ENCODE results near the gene CYP2A13.
A peak's percentile ranks its signal among the peaks of the same experiment; 100 is the strongest.
"Not testable (repeated sequence)": the region's sequence is repeated elsewhere in the genome, so short reads cannot be mapped to it uniquely, and the experiment has no call there.

The CYP2A13 gene

DNA sequence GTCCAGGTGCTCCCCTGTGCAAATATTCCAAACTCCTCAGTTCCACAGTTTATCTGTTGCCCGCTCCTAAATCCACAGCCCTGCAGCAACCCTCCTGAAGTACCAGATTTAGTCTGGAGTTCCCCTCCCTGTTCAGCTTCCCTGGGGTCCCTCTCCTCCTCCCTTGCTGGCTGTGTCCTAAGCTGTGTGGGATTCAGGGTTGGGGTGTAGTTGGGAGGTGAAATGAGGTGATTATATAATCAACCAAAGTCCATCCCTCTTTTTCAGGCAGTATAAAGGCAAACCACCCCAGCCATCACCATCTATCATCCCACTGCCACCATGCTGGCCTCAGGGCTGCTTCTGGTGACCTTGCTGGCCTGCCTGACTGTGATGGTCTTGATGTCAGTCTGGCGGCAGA, at the start of gene CYP2A13:
TSS of gene CYP2A13 (plus strand) at position 301 of the 400 bp plus-strand sequence. CDS start at position 322, 21 bp downstream.
- DNase-seq (ENCODE audit: low read depth): no peak

DNA sequence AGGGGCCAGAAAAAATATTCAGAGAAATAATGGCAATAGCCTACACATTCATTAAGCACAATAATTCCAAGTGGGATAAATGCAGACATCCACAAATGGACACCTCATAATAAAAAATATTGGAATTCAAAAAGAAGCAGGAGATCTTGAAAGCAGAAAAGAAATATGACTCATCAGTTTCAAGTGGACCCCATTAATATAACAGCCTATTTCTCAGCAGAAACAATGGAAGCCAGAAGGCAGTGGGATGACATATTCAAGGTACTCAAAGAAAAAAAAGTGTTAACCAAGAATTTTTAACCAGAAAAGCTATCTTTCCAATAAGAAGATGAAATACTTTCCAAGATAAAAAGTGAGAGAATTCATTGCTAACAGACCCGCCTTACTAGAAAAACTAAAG, 48.4 kb upstream of the CYP2A13 start:
- no peak for DNase-seq (ENCODE audit: low read depth)

DNA sequence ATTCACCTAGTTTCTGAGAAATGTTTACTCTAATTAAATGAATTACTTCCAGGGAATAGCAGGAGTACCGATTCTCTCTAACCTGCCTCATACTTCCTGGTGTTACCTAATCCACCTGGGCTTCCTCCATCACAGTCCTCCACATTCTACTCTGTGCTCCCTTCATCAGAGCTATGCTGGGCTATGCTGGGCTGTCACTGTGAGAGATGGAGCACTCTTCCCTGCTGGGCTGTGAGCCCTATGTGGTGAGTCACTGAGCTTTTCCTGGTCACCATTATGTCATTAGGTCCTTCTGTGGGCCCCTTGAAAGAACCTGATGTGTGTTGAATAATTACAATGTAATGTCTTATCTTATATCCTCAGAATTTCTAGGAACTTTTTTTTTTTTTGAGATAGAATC, 43.2 kb upstream of the CYP2A13 start:
- not testable (repeated sequence) for DNase-seq (ENCODE audit: low read depth)

GRCh38 chr19:41050426-41050825, 37.8 kb upstream of the CYP2A13 start:
- DNase-seq (ENCODE audit: low read depth): no peak

DNA sequence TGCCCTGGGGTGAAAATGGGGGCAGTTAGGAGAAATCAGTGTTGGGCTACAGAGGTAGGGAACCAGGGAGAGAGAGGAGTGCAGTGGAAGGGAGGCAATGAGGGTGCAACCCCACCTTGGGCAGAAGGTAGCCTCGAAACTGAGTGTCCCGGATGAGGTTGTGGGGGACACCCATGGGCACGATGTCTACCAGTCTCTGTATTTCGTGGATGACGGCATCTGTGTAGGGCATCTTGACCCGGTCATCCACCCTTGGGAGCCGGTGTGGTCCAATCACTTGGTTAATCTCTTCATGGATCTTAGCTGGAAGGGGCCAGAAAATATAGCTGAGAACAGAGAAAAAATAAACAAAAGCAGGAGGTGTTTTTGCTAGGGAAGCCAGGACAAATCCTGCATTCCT, 36.1 kb upstream of the CYP2A13 start:
- not testable (repeated sequence) for DNase-seq (ENCODE audit: low read depth)

DNA sequence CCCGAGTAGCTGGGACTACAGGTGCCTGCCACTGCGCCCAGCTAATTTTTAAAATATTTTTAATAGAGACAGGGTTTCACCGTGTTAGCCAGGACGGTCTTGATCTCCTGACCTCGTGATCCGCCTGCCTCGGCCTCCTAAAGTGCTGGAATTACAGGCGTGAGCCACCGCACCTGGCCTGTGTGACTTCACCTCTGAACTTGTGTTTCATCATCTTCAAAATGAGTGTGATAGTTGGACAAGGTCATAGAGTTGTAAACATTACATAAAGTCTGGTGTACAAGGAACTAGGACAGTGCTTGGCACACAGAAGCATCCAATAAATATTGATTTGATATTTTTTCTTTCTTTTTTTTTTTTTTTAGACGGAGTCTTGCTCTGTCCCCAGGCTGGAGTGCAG, 34.9 kb upstream of the CYP2A13 start:
- not testable (repeated sequence) for DNase-seq (ENCODE audit: low read depth)

DNA sequence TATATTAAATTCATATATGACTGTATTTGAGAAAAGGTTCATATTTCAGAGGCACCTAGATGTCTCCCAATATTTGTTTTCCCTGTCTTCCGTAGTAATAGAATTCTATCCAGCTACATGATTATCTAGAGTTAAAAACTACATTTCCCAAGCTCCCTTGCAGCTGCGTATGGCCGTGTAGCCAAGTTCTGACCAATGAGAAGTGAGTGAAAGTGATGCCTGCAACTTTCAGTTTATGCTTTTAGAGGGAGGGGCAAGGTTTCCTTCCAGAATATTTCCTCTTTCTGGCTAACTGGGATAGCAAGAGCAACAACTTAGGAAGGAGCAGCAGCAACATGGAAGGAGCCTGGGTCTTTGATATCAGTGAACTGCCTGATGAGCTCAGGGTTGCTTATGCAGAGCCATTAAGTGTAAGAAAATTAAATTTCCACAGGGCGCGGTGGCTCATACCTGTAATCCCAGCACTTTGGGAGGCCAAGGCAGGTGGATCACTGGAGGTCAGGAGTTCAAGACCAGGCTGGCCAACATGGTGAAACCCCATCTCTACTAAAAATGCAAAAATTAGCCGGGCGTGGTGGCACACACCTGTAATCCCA, 23.2 kb upstream of the CYP2A13 start:
- DNase-seq (ENCODE audit: low read depth): peak; percentile 16

DNA sequence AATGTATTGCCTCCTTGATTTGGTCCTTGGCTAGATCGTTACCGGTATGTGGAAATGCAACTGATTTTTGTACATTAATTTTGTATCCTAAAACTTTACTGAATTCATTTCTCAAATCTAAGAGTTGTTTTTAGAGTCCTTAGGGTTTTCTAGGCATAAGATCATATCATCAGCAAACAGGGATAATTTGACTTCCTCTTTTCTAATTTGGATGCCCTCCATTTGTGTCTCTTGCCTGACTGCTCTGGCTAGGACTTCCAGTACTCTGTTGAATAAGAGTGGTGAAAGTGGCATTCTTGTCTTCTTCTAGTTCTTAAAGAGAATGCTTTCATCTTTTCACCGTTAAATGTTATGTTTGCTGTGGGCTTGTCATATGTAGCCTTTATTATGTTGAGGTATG, 12.0 kb upstream of the CYP2A13 start:
- no peak for DNase-seq (ENCODE audit: low read depth)

- no peak for DNase-seq (ENCODE audit: low read depth)
Measured at GRCh38 chr19:41083516-41083915, 4.7 kb upstream of the CYP2A13 start.

GRCh38 chr19:41085748-41086415, 2.4 kb upstream of the CYP2A13 start:
- no peak for DNase-seq (ENCODE audit: low read depth)

DNA sequence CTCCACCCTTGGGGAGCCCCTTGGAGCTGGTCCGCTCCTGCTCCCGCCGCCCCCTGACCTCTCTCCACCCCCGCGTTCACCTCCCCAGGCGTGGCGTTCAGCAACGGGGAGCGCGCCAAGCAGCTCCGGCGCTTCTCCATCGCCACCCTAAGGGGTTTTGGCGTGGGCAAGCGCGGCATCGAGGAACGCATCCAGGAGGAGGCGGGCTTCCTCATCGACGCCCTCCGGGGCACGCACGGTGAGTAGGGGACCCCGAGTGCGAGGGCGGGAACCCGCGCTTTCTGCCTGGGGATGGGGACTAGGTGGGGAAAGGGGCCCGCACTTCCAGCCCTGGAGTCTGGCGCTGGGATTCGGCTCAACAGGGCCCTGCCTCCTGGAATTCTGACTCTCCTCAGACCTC, 1.7 kb downstream of the CYP2A13 start:
- DNase-seq (ENCODE audit: low read depth): no peak

DNA sequence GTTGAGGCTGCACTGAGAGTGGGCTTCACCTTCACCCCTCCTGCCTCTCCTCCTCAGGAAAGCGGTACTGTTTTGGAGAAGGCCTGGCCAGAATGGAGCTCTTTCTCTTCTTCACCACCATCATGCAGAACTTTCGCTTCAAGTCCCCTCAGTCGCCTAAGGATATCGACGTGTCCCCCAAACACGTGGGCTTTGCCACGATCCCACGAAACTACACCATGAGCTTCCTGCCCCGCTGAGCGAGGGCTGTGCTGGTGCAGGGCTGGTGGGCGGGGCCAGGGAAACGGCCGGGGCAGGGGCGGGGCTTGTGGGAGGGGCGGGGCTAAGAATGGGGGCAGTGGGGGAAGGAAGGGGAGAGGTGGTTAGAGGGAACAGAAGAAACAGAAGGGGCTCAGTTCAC, 7.5 kb downstream of the CYP2A13 start:
- DNase-seq (ENCODE audit: low read depth): no peak

DNA sequence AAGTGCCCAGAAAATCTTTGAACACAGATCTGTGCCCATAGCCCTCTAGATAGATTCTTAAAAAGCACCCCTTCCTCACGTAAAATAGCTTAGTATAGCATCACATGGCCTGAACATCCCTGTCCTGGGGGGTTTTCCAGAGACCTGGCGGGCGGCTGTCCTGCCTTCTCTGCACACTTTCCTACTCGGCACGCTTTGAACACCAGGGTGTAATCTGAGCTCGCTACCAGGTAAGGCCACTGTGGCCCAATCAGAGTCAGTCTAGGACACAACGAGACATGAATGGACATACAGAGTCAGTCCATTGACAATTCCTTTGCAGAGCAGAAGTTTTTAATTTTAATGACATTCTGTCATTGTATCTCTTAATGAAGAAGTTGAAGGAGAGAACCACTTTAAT, 8.1 kb downstream of the CYP2A13 start:
- no peak for DNase-seq (ENCODE audit: low read depth)

GRCh38 chr19:41097302-41097701, 9.1 kb downstream of the CYP2A13 start:
- no peak for DNase-seq (ENCODE audit: low read depth)

DNA sequence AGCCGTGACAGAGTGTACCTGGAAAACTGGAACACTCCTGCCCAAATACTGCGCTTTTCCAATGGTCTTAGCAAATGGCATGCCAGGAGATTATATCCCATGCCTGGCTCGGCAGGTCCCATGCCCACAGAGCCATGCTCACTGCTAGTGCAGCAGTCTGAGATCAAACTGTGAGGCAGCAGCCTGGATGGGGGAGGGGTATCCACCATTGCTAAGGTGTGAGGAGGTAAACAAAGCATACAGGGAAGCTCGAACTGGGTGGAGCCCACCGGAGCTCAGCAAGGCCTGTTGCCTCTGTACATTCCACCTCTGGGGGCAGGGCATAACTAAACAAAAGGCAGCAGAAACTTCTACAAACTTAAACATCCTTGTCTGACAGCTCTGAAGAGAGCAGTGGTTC, 10.5 kb downstream of the CYP2A13 start:
- no peak for DNase-seq (ENCODE audit: low read depth)

DNA sequence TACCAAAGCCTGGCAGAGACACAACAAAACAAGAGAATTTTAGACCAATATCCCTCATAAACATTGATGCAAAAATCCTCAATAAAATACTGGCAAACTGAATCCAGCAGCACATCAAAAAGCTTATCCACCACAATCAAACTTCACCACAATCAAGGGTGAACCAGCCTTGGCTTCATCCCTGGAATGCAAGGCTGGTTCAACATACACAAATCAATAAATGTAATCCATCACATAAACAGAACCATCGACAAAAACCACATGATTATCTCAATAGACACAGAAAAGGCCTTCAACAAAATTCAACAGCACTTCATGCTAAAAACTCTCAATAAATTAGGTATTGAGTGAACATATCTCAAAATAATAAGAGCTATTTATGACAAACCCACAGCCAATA, 14.0 kb downstream of the CYP2A13 start:
- not testable (repeated sequence) for DNase-seq (ENCODE audit: low read depth)

GRCh38 chr19:41106177-41106576, 17.9 kb downstream of the CYP2A13 start:
- DNase-seq (ENCODE audit: low read depth): no peak

GRCh38 chr19:41111296-41111695, 23.0 kb downstream of the CYP2A13 start:
- no peak for DNase-seq (ENCODE audit: low read depth)

DNA sequence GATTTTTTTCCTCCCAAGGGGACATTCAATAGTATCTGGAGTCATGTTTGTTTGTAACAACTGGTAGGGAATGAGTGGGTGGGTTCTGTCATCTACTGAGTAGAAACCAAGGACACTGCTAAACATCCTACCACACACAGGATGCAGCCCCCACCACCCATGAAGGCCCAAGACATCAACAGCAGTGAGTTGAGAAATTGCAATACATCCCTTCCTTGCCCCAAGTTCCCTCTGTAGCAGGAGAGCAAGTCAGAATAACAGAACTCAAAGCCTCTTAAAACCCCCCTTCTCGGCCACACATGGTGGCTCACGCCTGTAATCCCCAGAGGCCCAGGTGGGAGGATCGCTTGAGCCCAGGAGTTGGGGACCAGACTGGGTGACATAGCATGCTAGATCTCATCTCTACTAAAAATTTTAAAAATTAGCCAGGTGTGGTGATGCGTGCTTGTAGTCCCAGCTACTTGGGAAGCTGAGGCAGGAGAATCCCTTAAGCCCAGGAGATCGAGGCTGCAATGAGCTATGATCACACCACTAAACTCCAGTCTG, 23.6 kb downstream of the CYP2A13 start:
- no peak for DNase-seq (ENCODE audit: low read depth)

DNA sequence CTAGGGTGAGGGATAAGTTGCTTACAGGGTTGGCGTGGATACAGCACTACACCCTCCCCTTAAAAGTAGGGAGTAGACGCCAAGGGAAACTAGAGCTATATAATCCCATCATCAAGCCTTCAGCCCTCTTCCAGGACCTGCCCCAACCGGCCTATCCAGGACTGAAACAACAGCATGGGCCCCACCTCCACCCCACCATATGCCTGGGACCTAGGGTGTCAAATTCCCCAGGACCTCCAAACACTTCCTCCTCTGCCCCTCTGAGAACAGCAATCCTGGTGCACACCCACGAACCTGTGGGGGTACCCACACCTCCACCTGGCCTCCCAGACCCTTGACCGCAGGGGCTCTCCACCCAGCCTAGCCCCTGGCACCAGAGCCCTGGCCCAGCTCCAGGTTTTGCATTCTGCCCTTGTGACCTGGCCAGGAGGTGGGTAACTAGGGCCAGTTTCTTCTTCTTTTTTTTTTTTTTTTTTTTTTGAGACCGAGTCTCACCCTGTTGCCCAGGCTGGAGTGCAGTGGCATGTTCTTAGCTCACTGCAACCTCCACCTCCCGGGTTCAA, 24.6 kb downstream of the CYP2A13 start:
- DNase-seq (ENCODE audit: low read depth): no peak

DNA sequence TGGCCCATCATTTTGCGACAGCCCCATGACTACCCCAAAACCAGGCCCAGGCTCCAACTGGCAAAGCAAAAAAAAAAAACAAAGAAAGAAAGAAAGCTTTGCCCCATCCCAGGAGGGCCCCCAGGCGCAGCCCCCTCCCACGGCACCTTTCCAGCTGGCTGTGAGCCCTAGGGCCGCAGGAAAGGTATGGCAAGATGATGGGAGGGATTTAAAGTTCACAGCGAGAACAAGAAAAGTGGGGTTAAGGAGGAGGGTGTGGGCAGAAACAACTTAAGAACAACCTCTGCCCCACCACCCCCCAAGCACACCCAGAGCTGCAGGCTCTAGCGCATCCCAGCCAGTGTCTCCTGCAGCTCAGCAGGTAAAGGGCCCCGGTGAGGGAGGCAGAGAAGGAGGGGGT, 25.9 kb downstream of the CYP2A13 start, which contains the start of gene CYP2F1:
TSS of gene CYP2F1 (plus strand) at position 301 of the 400 bp plus-strand sequence. CDS start 1,757 bp downstream, outside the sequence.
- DNase-seq (ENCODE audit: low read depth): no peak

DNA sequence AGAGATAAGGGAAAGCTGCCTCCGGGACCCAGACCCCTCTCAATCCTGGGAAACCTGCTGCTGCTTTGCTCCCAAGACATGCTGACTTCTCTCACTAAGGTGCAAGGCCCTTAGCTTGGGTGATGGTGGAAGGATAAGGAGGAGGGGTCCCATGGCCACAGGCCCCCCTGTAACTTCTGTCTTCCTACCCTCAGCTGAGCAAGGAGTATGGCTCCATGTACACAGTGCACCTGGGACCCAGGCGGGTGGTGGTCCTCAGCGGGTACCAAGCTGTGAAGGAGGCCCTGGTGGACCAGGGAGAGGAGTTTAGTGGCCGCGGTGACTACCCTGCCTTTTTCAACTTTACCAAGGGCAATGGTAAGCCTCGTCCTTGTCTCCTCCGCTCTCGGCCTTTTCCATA, 28.0 kb downstream of the CYP2A13 start:
- no peak for DNase-seq (ENCODE audit: low read depth)
